HG03378 (cell line): ENCODE data around the gene FGR.
"Not testable (repeated sequence)": the region's sequence is repeated elsewhere in the genome, so short reads cannot be mapped to it uniquely, and the experiment has no call there.

Experiments used
- ATAC-seq: cut with Tn5 transposase; IDR thresholded peaks from one replicate; pipeline ENCODE4 v1.9.1; 2021; ENCODE audit warnings: mild to moderate bottlenecking, moderate library complexity; ENCODE audit not compliant: unreplicated experiment

The FGR gene

DNA sequence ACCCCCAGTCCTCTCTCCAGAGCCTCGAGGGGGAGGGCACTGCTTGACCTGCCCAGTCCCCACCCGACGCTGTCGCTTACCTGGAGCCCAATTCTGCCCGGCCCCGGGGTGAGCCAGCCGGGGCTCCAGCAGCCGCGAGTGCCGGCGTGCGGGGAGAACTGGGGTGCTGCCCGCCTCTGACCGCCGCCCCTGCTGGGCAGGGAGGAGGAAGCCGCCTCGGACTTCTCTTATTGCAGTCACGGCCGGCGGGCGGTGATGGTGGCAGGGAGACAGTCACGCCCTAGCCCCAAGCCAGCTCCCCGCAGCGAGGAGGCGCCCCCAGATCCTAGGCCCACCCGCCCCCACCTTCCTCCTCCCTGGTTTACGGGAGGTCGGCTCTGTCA is at the start of gene FGR:
FGR (minus strand) TSS at position 201 of the 383 bp plus-strand sequence. CDS start 11,269 bp downstream, outside the sequence.
- no peak for ATAC-seq

DNA sequence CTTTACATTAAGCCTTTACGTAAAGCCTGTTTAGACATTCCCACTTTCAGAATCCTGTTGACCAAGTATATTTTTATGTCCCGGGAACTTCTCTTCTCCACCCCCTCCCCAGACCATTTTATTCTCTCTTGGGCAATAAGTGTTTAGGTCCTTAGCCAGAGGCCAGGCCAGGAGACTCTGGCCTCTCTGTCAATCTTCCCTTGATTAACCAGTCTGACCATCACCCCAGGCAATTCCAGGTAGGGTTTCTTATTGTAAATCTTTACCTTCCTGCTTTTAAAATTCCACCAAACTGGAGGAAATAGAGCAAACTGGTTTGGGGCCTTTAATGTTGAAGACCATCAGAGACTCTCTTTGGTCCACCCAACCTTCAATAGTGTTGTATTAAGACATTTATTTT is 49.2 kb upstream of the FGR start:
- no peak for ATAC-seq

DNA sequence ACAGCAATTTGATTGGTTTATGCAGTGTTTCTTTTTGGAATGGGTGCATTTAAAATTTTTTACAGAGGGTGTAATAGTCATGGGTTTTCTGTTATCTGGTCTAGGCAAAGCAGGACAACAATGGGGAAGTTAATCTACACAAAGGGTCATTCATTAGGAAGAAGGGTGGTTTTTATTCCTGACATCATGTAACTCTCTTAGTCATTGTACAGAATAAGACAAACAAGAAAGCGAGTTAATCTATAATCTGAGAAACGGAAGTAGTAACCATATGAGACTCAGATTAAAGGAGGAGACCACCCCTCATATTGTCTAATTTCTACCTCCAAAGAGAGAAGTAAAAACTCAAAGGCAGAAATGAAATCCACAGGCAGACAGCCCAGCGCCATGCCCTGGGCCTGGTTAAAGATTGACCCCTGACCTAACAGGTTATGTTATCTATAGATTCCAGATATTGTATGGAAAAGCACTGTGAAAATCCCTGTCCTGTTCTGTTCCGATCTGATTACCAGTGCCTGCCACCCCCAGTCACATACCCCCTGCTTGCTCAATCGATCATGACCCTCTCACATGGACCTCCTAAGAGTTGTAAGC is 47.5 kb upstream of the FGR start:
- no peak for ATAC-seq

DNA sequence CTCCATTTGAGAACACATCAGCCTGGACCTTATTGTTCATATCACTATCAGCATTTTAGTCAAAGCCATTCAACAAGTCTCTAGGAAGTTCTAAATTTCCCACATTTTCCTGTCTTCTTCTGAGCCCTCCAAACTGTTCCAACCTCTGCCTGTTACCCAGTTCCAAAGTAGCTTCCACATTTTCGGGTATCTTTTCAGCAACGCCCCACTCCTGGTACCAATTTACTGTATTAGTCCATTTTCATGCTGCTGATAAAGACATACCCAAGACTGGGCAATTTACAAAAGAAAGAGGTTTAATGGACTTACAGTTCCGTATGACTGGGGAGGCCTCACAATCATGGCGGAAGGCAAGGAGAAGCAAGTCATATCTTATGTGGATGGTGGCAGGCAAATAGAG is 46.6 kb upstream of the FGR start:
- not testable (repeated sequence) for ATAC-seq

DNA sequence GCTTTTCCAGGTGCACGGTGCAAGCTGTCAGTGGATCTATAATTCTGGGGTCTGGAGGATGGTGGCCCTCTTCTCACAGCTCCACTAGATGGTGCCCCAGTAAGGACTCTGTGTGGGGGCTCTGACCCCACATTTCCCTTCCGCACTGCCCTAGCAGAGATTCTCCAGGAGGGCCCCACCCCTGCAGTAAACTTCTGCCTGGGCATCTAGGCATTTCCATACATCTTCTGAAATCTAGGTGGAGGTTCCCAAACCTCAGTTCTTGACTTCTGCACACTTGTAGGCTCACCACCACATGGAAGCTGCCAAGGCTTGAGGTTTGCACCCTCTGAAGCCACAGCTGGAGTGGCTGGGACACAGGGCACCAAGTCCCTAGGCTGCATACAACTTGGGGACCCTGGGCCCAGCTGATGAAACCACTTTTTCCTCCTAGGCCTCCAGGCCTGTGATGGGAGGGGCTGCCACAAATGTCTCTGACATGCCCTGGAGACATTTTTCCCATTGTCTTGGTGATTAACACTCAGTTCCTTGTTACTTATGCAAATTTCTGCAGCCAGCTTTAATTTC is 45.3 kb upstream of the FGR start:
- not testable (repeated sequence) for ATAC-seq

DNA sequence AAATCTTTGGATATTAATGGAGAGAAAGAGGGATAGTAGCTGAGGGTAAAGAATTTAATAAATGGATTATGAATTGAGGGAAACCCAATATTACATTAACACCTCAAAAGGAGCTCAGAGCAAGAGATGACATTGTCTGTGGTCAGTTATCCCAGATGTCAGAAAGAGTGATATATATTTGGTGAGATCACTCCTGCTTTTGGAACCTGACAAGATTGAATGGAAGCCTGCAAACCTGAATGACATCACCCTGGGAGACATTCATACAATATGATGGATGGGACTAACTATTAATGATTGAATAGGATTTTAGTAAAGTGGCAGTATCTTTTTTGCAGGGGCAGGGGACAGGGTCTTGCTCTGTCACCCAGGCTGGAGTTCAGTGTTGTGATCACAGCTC is 43.8 kb upstream of the FGR start:
- no peak for ATAC-seq

DNA sequence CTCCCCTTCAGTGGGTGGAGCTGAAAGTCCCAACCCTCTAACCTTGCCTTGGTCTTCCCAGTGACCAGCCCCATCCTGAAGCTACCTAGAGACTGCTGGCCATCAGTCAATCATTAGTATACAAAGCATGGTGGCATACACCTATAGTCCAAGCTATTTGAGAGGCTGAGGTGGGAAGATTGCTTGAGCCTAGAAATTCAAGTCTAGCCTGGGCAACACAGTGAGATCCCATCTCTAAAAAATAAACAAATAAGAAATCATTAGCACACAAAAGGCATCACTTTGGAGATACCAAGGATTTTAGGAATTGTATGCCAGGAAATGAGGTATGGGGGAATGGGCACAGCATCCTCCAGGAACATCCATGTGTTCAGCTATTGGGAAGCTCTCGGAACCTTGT is 41.4 kb upstream of the FGR start:
- no peak for ATAC-seq

DNA sequence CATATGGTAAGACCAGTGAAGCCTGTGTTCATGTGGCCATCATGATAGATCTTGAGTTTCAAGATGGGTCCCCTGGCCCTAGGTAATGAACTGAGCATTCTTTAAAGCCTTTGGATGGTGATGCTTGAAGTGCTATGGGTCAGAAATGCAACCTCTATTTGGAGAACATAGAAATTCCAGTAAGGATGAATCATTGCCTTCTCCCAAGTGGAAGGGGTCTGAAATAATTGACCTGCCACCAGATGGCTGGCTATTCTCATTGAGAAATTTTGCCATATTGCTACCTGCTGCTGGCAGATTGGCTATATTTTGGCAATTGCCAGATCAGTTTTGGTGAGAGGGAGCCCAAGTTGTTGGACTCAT is 37.7 kb upstream of the FGR start:
- ATAC-seq: no peak

DNA sequence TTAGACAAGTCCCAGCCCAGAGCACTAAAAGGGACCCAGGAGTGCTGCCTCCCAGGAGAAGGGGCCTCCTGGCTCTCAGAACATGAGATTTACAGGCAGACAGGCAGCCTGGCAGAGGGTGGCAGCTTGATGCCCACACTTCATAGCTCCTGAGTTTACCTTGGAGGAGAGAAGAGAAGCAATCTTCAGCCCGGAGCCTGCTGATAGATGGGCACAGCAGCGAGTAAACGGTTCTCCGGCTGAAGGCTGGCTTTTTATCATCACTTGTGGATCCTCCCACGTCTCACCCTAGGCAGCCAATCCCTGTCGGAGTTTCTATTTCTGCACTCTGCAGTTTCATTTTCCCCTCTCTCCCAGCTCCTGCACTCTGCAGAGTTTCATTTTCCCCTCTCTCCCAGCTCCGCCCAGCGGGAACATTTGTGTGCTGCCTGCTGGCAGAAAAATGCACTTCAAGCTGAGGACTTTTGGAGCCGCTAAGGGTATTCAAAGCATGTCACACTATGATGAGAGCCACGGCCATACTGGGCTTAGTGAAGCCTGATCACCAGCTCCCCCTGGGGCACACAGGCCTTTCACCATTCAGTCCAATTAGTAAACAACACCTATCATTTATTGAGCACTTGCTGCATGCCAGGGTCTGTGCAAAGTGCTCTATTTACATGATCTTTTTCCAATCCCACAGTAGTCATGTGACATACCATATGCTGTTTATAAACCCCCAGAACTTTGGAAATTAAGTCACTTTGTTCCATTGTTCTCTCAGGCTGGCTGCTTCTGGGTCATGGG is 37.2 kb upstream of the FGR start, which contains the start of gene IFI6:
IFI6 (minus strand) TSS at position 229 of the 786 bp plus-strand sequence. CDS start 2,878 bp downstream, outside the sequence.
- ATAC-seq: peak; percentile 80

DNA sequence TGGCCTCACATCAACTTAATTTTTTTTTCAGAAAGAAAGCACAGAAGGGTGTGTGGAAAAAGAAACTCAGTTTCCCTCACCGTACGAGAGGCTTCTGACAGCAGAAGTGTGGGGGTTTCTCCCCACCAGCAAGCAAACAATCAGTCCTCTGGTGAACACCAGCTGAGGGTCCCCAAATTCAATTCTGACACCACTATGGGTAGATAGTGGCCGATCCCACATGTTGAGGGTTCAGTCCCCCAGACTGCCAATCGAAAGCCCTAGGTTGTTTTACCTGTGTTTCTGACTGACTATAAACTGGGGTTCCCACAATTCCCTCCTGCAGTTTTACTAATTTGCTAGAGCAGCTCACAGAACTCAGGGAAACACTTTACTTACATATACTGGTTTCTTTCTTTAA is 34.9 kb upstream of the FGR start:
- no peak for ATAC-seq

DNA sequence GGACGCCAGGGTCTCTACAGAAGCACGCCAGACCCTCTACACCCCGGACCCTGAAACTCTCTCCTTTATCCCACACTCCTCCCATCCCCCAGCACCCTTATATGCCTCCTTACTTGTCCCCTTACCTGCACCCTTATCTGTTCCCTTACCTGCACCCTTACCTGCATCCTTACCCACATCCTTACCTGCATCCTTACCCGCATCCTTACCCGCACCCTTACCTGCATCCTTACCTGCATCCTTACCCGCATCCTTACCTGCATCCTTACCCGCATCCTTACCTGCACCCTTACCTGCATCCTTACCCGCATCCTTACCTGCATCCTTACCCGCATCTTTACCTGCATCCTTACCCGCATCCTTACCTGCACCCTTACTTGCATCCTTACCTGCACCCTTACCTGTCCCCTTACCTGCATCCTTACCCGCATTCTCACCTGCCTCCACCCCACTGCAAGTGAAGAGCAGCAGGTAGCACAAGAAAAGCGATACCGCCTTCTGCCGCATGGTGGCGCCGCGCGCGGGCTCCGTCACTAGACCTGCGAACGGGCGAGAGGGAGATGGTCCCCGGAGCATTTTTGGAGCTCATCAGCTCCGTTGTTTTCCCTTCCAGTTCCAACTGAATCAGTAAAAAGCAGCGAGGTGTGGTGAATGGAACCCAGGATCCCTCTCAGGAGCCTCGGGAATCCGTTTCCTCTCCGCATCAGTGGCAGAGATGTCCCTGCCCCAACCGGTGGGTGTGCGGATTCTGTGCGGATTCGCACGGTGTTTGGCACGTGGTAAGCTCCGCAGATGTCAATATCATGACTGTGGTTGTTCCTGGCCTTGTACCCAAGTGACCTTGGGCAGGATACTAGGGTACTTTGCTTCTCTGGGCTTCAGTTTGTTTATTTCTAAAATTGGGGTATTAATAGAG is 34.1 kb upstream of the FGR start:
- no peak for ATAC-seq

DNA sequence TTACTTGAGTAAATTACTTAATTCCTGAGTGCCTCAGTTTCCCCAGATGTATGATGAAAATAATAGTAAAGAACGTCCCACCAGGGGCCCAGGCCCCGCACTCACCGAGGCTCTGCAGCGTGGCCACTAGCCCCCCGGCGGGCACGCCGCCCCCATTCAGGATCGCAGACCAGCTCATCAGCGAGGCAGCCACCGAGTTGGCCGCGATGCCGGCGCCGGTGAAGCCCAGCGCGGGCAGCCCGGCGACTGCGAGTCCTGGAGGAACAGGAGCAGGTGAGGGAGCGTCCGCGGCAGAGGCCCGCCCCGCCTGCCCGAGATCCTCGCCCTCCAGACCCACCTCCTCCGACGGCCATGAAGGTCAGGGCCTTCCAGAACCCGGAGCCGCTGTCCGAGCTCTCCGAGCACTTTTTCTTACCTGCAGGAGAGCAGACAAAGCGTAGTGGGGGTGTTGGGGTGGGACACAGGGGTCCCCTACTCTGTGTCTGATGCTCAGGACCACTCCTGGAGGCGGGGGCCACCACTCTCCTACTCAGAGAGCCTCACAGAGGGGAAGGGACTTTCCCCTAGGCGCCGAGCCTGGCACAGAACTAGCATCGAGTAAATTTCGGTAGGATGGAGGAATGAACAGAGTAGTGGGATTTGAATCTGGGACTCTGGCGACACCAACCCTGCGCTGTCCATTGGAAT is 33.3 kb upstream of the FGR start:
- ATAC-seq: no peak

DNA sequence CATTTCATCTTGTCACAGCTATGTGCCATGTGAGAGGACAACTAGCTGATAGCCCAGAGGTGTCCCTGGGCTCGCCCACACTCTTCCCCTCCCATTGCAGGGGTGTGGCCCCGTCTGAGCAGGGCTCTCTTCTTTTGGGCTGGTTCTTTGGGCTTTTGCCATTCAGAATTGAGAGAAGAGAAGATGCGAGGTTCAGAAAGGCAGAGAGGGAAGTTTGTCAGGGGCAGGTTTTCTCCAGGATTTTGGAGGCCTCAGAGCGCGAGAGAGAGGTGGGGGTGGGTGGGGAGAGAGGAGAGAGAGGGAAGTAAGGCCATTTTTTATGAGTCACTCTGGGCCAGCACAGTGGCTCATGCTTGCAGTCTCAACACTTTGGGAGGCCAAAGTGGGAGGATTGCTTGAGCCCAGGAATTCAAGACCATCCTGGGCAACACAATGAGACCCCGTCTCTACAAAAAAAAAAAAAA is 31.8 kb upstream of the FGR start:
- no peak for ATAC-seq

DNA sequence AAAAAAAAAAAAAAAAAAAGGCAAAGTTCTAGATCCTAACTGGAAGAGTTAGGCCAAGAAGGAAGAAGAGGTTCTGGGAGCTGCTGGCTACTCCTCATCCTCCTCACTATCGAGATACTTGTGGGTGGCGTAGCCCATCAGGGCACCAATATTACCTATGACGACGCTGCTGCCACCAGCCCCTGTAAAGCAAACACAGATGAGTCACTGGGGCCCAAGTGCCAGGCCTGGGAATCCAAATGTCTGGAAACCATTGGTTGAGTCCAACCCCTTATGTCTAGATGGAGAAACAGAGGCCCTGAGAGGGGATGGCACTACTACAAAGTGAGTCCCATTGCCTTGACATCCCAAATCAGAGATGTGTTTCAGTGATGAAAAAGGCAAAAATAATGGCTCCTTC is 31.3 kb upstream of the FGR start:
- ATAC-seq: no peak

DNA sequence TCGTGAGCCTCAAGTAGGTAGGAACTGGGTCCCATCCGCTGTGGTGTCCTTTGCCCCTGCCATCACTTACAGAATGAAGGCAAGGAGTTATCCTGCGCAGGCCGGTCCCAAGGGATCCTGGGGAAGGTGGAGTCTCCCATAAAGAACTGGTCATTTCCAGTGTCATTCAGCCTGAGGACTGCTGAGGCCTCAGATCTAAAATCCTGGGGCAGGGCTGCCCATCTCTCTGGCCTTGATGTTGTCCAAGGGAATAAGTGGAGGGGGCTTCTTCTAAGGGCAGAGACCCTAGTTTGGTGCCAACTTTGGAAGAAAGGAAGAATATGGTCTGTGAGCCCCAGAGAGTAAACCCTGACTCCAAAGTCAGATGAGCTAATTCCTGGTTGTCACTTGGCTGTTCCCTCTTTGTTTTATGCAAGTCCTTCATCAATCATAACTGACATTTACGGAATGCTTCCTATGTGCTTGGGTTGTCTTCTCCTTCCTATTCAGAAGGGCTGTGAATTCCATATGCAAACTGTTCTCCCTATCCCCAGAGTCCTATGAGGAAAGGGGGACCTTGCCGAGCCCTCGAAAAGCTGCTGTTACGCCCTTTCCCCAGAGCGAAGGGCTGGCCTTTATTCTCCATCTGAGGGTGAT is 30.1 kb upstream of the FGR start:
- no peak for ATAC-seq

DNA sequence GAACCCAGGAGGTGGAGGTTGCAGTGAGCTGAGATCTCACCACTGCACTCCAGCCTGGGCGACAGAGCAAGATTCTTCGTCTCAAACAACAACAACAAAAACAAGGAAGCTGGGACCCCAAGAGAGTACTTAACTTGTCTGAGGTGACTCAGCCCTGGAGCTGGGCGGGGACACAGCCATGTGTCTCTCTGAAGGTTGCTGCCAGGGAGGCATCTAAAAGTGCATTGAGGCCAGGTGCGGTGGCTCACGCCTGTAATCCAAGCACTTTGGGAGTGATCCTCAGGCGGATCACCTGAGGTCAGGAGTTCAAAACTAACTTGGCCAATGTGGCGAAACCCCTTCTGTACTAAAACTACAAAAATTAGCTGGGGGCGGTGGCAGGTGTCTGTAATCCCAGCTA is 29.3 kb upstream of the FGR start:
- no peak for ATAC-seq

DNA sequence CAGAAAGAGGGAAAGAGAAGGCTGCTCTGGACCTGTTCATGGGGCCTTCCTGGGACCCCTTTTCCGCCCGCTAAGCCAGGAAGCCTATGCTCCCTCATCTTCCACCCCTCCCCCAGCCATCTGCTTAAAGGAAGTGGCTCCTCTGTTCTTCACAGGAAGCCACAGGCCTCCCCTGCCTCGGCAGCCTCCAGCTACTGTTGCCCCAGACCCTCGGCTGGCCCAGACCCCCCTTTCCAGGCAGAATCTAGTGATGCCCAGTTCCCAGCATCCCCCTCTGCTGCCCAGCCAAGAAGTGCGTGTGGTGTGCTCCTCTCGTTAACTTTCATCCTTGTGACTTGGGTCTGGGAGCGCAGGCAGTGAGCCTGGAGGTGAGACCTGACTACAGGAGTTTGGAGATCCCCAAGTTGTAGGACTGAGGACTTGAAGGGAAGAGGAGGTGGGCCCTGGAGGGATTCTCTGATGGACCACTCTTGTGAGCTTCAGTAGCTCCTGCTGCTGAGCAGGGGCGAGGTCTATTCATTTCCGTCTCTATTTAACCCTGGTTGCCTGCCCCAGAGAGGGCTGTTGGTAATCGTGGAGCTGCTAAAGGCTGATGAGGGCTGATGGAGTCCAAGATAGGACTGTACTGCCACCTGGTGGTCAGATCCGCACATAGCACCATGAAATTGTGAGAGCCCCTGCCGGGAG is 27.9 kb upstream of the FGR start:
- ATAC-seq: peak; percentile 42

DNA sequence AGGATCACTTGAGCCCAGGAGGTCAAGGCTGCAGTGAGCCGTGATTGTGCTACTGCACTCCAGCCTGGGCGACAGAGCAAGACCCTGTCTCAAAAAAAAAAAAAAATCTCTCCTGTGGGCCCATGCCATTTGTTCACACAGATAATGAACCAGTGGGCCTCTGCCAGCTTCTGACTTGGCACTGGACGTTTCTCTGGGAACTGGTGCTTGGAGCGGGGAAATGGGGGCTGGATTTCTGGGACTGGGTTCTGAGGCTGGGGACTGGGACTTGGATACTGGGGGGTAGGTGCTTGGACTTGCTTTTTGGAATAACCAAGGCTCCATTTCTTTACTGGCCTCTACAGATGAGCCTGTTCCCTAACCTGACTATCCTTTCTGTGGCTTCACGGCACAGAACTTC is 27.3 kb upstream of the FGR start:
- ATAC-seq: no peak

DNA sequence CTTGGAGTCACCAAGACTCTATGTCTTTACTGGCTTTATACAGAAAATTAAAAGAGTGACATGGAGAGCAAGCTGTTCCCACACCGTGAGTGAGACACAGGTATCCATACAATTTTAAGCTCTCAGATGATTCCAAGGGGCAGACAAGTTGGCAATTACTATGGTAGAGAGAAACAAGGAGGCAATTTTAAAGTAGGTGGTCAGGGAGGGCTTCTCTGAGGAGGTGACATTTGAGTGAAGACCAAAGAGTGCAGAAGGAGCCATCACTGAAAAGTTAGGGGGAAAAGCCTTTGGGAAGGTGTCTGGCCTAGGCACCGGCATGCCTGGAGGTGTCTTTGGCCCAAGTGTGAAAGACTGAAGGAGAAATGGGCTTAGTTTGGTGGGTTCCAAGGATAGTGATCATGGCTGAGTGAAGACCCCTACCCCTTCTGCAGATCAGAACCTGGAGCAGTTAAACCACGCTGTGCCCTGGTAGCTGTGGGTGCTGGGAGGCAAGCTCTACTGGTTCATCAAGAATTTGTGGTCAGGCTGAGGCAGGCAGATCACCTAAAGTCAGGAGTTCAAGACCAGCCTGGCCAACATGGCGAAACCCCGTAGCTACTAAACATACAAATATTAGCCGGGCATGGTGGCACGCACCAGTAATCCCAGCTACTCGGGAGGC is 26.6 kb upstream of the FGR start:
- ATAC-seq: no peak
